ENCODE data around the gene IRAK1. TPM values are rescaled to one million over a fixed set of nuclear protein-coding genes. Genes with fewer than 3 reads are reported as not detected.

Gene IRAK1
- total RNA-seq, 1 experiment from 2014 or later, result 432 TPM

DNA sequence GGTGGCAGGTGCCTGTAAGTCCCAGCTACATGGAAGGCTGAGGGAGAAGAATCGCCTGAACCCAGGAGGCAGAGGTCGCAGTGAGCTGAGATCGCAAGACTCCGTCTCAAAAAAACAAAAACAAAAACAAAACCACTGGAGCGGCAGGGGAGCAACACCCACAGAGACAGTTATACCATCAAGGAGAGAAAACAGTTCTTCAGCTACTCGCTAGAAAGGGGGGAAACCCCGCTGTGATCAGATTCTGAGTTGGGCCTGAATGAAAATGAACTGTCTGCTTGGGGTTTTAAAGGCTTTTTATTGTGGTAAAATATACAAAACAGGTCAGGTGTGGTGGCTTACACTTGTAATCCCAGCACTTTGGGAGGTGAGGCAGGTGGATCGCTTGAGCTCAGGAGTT, 16.8 kb upstream of the IRAK1 start:
- no peak for DNase-seq (ENCODE audit: low read depth, low spot score)
- TF ChIP-seq, protein P1, sequence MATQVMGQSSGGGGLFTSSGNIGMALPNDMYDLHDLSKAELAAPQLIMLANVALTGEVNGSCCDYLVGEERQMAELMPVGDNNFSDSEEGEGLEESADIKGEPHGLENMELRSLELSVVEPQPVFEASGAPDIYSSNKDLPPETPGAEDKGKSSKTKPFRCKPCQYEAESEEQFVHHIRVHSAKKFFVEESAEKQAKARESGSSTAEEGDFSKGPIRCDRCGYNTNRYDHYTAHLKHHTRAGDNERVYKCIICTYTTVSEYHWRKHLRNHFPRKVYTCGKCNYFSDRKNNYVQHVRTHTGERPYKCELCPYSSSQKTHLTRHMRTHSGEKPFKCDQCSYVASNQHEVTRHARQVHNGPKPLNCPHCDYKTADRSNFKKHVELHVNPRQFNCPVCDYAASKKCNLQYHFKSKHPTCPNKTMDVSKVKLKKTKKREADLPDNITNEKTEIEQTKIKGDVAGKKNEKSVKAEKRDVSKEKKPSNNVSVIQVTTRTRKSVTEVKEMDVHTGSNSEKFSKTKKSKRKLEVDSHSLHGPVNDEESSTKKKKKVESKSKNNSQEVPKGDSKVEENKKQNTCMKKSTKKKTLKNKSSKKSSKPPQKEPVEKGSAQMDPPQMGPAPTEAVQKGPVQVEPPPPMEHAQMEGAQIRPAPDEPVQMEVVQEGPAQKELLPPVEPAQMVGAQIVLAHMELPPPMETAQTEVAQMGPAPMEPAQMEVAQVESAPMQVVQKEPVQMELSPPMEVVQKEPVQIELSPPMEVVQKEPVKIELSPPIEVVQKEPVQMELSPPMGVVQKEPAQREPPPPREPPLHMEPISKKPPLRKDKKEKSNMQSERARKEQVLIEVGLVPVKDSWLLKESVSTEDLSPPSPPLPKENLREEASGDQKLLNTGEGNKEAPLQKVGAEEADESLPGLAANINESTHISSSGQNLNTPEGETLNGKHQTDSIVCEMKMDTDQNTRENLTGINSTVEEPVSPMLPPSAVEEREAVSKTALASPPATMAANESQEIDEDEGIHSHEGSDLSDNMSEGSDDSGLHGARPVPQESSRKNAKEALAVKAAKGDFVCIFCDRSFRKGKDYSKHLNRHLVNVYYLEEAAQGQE (IDR thresholded peaks at IDR 0.05; ENCODE audit: insufficient read depth in 1 of 2, low read depth in 2 of 2, low read length in 1 of 2), result no peak
- TF ChIP-seq, protein P2, sequence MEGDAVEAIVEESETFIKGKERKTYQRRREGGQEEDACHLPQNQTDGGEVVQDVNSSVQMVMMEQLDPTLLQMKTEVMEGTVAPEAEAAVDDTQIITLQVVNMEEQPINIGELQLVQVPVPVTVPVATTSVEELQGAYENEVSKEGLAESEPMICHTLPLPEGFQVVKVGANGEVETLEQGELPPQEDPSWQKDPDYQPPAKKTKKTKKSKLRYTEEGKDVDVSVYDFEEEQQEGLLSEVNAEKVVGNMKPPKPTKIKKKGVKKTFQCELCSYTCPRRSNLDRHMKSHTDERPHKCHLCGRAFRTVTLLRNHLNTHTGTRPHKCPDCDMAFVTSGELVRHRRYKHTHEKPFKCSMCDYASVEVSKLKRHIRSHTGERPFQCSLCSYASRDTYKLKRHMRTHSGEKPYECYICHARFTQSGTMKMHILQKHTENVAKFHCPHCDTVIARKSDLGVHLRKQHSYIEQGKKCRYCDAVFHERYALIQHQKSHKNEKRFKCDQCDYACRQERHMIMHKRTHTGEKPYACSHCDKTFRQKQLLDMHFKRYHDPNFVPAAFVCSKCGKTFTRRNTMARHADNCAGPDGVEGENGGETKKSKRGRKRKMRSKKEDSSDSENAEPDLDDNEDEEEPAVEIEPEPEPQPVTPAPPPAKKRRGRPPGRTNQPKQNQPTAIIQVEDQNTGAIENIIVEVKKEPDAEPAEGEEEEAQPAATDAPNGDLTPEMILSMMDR (IDR thresholded peaks at IDR 0.05), result no peak
- TF ChIP-seq SIN3A (IDR thresholded peaks at IDR 0.05; ENCODE audit: borderline replicate concordance, insufficient read depth, low read depth, low read length) (no peak), POLR2AphosphoS5 (IDR thresholded peaks at IDR 0.05; ENCODE audit: low read depth, low read length) (no peak), TCF7L2 (IDR thresholded peaks at IDR 0.05; ENCODE audit: low read depth, low read length) (no peak)
- CTCF ChIA-PET, result interaction anchor here (1.4 kb wide), 1 partner anchor 89 kb away, joined by 4 read pairs; no protein-coding TSS in a partner anchor
- no peak for ATAC-seq
- Histone ChIP-seq H3K27ac (ENCODE audit: low read length) (no peak overlapping the region), H3K4me3 (ENCODE audit: low read depth in 2 of 2, low read length in 2 of 2) (no peak overlapping the region), H3K27me3 (ENCODE audit: control insufficient read depth, insufficient read depth, low read length) (no peaks in the 10 kb centered on the region), H3K9me3 (ENCODE audit: control insufficient read depth, insufficient read depth, low read depth, low read length) (no peaks in the 10 kb centered on the region), H3K4me1 (ENCODE audit: control insufficient read depth, insufficient read depth, low read length) (no peaks in the 10 kb centered on the region), H3K36me3 (ENCODE audit: control insufficient read depth, insufficient read depth, low read length) (no peaks in the 10 kb centered on the region)
- intact Hi-C loops (cut with micrococcal nuclease; ENCODE audit: unreplicated experiment), result no loop called here
- in situ Hi-C loops (cut with HindIII; ENCODE audit: low pct_unique_long_range_greater_than_20kb, low sequenced_read_pairs), result no loop called here
- BruUV-seq (replicated peaks), result no TSS peak
- POLR2A ChIA-PET, result no interaction called here

DNA sequence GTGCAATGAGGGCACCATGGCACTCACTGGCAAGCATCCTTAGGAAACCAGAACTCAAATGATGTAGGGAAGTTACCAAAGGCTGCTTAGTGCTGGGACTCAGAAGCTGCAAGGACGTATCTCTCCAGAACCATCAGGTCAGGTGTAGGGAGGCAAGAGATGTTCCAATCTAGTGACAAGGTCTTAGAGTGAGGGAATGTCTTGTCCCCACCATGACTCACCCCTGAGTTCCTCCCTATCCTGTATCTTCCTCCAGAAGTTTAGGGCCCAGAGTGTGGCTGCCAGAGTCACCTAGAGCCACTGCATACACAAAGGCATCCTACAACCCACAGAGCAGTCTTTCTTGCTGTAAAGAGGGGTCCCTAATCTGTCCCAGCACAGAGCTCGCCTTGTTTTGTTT, 14.1 kb upstream of the IRAK1 start:
- intact Hi-C loops (cut with micrococcal nuclease; ENCODE audit: unreplicated experiment), result no loop called here
- Histone ChIP-seq H3K36me3 (ENCODE audit: control insufficient read depth, insufficient read depth, low read length) (no peaks in the 10 kb centered on the region; the same call in 1 of the 2 replicates), H3K9me3 (ENCODE audit: control insufficient read depth, insufficient read depth, low read depth, low read length) (no peaks in the 10 kb centered on the region), H3K4me3 (ENCODE audit: low read depth in 2 of 2, low read length in 2 of 2) (no peak overlapping the region), H3K4me1 (ENCODE audit: control insufficient read depth, insufficient read depth, low read length) (no peaks in the 10 kb centered on the region), H3K27ac (ENCODE audit: low read length) (no peak overlapping the region), H3K27me3 (ENCODE audit: control insufficient read depth, insufficient read depth, low read length) (no peaks in the 10 kb centered on the region)
- ATAC-seq (no peak), DNase-seq (ENCODE audit: low read depth, low spot score) (no peak)
- CTCF ChIA-PET, result no interaction called here
- in situ Hi-C loops (cut with HindIII; ENCODE audit: low pct_unique_long_range_greater_than_20kb, low sequenced_read_pairs), result no loop called here
- POLR2A ChIA-PET, result no interaction called here
- no peak for TF ChIP-seq SIN3A (IDR thresholded peaks at IDR 0.05; ENCODE audit: borderline replicate concordance, insufficient read depth, low read depth, low read length)
- no peak for TF ChIP-seq TCF7L2 (IDR thresholded peaks at IDR 0.05; ENCODE audit: low read depth, low read length)
- TF ChIP-seq, protein P1 (IDR thresholded peaks at IDR 0.05; ENCODE audit: insufficient read depth in 1 of 2, low read depth in 2 of 2, low read length in 1 of 2), result no peak
- TF ChIP-seq, protein P2 (IDR thresholded peaks at IDR 0.05), result no peak
- no peak for TF ChIP-seq POLR2AphosphoS5 (IDR thresholded peaks at IDR 0.05; ENCODE audit: low read depth, low read length)
- no TSS peak for BruUV-seq (replicated peaks)

Measured in Panc1 (cell line).